ENCODE data around the gene MRPS27. TPM values are rescaled to one million over a fixed set of nuclear protein-coding genes. Genes with fewer than 3 reads are reported as not detected.

MRPS27 gene
- total RNA-seq, 4 donors from 2014 or later, result 20.8 to 39.6 (median 24.7) TPM

DNA sequence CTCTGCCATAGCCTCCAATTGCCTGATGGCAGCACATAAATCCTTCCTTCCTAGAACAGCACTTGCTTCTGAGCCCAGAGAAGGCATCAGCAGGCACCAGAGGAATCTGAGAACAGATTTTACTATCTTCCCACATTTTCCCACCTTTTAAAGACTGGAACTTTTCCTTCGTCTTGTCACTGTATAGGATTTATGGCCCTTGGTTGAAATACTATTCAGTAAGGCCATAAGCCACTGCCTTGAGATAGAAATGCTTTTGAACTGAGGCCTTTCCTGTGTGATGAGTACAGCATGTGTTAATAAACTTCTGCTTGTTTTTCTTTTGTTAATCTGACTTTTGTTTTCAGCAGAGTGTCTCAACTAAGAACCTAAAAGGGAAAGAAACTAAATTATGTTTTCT lies 84.3 kb downstream of the MRPS27 start:
- no peaks in the 10 kb centered on the region for H3K36me3 ChIP-seq
- no peaks in the 10 kb centered on the region for H3K4me1 ChIP-seq
- no peak overlapping the region for H3K4me3 ChIP-seq
- no peaks in the 10 kb centered on the region for H3K27me3 ChIP-seq
- no peak for DNase-seq
- H3K27ac ChIP-seq, result no peak overlapping the region
- H3K9me3 ChIP-seq, result no peaks in the 10 kb centered on the region
- TF ChIP-seq POLR2A (IDR thresholded peaks at IDR 0.05), result no peak
- TF ChIP-seq, protein P1, sequence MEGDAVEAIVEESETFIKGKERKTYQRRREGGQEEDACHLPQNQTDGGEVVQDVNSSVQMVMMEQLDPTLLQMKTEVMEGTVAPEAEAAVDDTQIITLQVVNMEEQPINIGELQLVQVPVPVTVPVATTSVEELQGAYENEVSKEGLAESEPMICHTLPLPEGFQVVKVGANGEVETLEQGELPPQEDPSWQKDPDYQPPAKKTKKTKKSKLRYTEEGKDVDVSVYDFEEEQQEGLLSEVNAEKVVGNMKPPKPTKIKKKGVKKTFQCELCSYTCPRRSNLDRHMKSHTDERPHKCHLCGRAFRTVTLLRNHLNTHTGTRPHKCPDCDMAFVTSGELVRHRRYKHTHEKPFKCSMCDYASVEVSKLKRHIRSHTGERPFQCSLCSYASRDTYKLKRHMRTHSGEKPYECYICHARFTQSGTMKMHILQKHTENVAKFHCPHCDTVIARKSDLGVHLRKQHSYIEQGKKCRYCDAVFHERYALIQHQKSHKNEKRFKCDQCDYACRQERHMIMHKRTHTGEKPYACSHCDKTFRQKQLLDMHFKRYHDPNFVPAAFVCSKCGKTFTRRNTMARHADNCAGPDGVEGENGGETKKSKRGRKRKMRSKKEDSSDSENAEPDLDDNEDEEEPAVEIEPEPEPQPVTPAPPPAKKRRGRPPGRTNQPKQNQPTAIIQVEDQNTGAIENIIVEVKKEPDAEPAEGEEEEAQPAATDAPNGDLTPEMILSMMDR (IDR thresholded peaks at IDR 0.05), result no peak

DNA sequence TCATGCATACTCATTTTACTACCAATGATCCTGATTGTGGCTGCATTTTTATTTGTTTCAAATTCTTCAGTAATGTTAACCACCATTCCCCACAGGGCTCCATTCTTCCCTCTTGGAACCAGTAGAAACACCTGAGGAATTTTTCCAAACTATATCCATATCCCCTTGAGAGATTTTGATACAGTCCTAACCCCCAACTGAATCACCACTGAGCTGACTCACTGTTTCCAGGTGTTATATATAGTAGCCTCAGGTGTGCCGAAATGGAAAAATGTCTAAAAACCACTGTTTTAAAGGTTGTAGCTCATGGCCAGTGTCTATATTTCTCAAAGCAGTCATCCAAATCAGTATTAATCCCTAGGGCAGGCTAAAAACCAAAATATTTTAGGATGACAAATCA lies 85.2 kb downstream of the MRPS27 start:
- Histone ChIP-seq H3K27ac (no peak overlapping the region), H3K4me3 (no peak overlapping the region)
- DNase-seq, result no peak

DNA sequence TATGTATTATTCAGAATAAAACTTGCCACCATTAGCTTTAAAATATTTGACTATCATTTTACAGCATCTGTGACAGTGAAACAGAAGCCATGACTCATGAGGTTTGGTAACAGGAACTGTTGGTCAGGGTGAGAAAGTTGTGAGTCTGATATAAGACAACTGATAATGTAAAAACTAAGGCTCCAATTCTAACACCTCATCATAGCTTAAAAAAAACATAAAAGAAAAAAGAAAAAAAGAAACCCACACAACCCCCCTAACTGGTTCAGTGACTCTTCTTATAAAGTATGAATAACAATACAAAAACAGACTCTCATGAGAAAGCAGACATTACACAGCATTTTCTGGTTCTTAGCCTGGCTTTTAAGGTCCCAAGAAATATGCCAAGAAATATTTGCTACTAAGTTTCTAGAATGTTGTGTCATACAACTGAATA lies 85.8 kb downstream of the MRPS27 start:
- no peak for DNase-seq
- H3K36me3 ChIP-seq, result no peaks in the 10 kb centered on the region
- no peaks in the 10 kb centered on the region for H3K4me1 ChIP-seq
- H3K27me3 ChIP-seq, result no peaks in the 10 kb centered on the region
- no peak overlapping the region for H3K4me3 ChIP-seq
- TF ChIP-seq POLR2A (IDR thresholded peaks at IDR 0.05), result no peak
- TF ChIP-seq, protein P1 (IDR thresholded peaks at IDR 0.05), result no peak
- H3K9me3 ChIP-seq, result no peaks in the 10 kb centered on the region
- H3K27ac ChIP-seq, result no peak overlapping the region

More for the DNA sequence above, 85.2 kb downstream of the MRPS27 start:
- Histone ChIP-seq H3K36me3 (no peaks in the 10 kb centered on the region), H3K4me1 (no peaks in the 10 kb centered on the region), H3K27me3 (no peaks in the 10 kb centered on the region), H3K9me3 (no peaks in the 10 kb centered on the region)
- TF ChIP-seq, protein P1 (IDR thresholded peaks at IDR 0.05), result no peak

DNA sequence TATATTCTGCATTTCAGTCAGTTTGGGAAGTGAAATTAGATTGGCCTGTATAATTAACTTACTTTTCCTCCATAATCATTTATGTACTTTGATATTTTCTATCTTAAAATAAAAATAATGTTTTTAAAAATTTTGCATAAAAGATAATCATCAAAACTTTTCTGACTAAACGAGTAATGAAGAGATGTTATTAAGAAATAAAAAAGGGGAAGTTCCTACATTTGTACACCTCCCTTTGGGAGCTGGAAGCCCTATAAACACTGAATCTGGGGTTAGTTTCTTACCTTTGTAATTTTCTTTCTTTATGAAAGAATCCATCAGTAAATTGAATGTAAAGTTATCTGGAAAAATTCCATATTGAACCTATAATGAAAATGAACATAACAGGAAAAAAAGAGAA lies 86.2 kb downstream of the MRPS27 start:
- TF ChIP-seq, protein P1 (IDR thresholded peaks at IDR 0.05), result no peak
- DNase-seq, result no peak
- Histone ChIP-seq H3K4me1 (no peaks in the 10 kb centered on the region), H3K9me3 (no peaks in the 10 kb centered on the region), H3K4me3 (no peak overlapping the region), H3K36me3 (no peaks in the 10 kb centered on the region), H3K27ac (no peak overlapping the region), H3K27me3 (no peaks in the 10 kb centered on the region)

DNA sequence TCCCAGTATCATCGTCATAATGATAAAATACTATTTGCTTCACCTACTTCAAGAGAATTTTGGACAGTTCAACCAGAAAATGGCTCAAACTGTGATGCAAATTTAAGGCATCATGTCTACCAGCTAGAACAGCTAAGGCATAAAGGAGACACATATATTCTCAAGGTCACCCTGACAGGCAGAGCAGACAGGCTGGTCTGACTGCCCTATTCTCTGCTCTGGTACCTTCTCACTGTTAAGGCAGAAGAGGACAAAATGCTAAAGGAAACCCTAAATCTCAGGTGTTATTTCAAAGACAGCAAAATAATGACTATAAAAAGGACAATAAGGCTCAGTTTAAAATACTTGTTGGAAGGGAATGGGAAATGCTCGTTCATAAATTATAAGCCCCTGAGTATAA lies 87.2 kb downstream of the MRPS27 start:
- H3K36me3 ChIP-seq, result no peaks in the 10 kb centered on the region
- no peaks in the 10 kb centered on the region for H3K4me1 ChIP-seq
- DNase-seq, result no peak

More for the DNA sequence above, 87.2 kb downstream of the MRPS27 start:
- no peak overlapping the region for H3K4me3 ChIP-seq
- H3K27me3 ChIP-seq, result no peaks in the 10 kb centered on the region
- no peak overlapping the region for H3K27ac ChIP-seq
- no peaks in the 10 kb centered on the region for H3K9me3 ChIP-seq
- TF ChIP-seq POLR2A (IDR thresholded peaks at IDR 0.05), result no peak
- TF ChIP-seq, protein P1 (IDR thresholded peaks at IDR 0.05), result no peak

Measured in Peyer's patch (tissue), 4 donors.